Right lobe of liver (tissue), 4 donors: ENCODE measurements around the gene IGF1R.

Experiments
- POLR2A ChIP-seq: fragments of 450-650 bp; IDR thresholded peaks from one replicate; pipeline ENCODE4 v1.6.1; 2017; ENCODE audit warnings: antibody characterized with exemption, mild to moderate bottlenecking
- TF ChIP-seq, protein P1 (sequence below), 4 donors: fragments of 200-600 bp in 3 of 4; fragments of 450-650 bp in 1 of 4; IDR thresholded peaks; one replicate each; pipeline versions ENCODE4 v1.5.1 to v1.8.0; 2016 to 2022; ENCODE audit warnings: antibody characterized with exemption in 4 of 4, mild to moderate bottlenecking in 2 of 4
- donor health status: DM: no; HTN: no; CAD: no.
- donor health status: DM: no; HTN: no; CAD: no.
- donor health status: DM: no; HTN: yes; CAD: no.

- TF ChIP-seq POLR2A, result no peak
- TF ChIP-seq, protein P1, sequence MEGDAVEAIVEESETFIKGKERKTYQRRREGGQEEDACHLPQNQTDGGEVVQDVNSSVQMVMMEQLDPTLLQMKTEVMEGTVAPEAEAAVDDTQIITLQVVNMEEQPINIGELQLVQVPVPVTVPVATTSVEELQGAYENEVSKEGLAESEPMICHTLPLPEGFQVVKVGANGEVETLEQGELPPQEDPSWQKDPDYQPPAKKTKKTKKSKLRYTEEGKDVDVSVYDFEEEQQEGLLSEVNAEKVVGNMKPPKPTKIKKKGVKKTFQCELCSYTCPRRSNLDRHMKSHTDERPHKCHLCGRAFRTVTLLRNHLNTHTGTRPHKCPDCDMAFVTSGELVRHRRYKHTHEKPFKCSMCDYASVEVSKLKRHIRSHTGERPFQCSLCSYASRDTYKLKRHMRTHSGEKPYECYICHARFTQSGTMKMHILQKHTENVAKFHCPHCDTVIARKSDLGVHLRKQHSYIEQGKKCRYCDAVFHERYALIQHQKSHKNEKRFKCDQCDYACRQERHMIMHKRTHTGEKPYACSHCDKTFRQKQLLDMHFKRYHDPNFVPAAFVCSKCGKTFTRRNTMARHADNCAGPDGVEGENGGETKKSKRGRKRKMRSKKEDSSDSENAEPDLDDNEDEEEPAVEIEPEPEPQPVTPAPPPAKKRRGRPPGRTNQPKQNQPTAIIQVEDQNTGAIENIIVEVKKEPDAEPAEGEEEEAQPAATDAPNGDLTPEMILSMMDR (IDR thresholded peaks at IDR 0.05), result no peak
Observed at GRCh38 chr15:98935736-98936135, 287.4 kb downstream of the IGF1R start.
